IPS DF 6.9 (cell line): ENCODE data around the gene LIN54.

Experiments used
- DNase-seq: peaks from one replicate; pipeline ENCODE4 v3.0.0-alpha.2; 2013; ENCODE audit warnings: low read depth, low spot score
- H3K27ac ChIP-seq: one replicate; pipeline ENCODE4 v1.5.1; 2013; ENCODE audit warnings: low read length, control low read depth
- H3K27me3 ChIP-seq: 2 replicates; pipeline ENCODE4 v1.6.1; 2013; ENCODE audit warnings: mild to moderate bottlenecking, low read length; ENCODE audit not compliant: control insufficient read depth, insufficient read depth
- H3K36me3 ChIP-seq: 2 replicates; pipeline ENCODE4 v1.6.1; 2013; ENCODE audit warnings: low read length; ENCODE audit not compliant: control insufficient read depth, insufficient read depth
- H3K4me1 ChIP-seq: 2 replicates; pipeline ENCODE4 v1.6.1; 2013; ENCODE audit warnings: low read length; ENCODE audit not compliant: control insufficient read depth, insufficient read depth
- H3K4me3 ChIP-seq: 2 replicates; pipeline ENCODE4 v1.5.1; 2013; ENCODE audit warnings: mild to moderate bottlenecking, low read length
- H3K9me3 ChIP-seq: 2 replicates; pipeline ENCODE4 v1.6.1; 2013; ENCODE audit warnings: low read length, inconsistent platforms; ENCODE audit not compliant: control insufficient read depth, insufficient read depth
- WGBS: extraction: QIAGEN DNeasy Blood & Tissue Kit; methylation state at CpG from one replicate; pipeline ENCODE4 v1.1.7; 2013; ENCODE audit warnings: mixed read lengths, missing lambda C conversion rate; ENCODE audit not compliant: insufficient read length, insufficient coverage; 5-methylcytosine and 5-hydroxymethylcytosine counted together

The LIN54 gene

GRCh38 chr4:82906469-82906868, 104.2 kb downstream of the LIN54 start:
- Histone ChIP-seq H3K36me3 (no peaks in the 10 kb centered on the region; the same call in 1 of the 2 replicates), H3K4me1 (no peaks in the 10 kb centered on the region), H3K27me3 (no peaks in the 10 kb centered on the region), H3K9me3 (no peaks in the 10 kb centered on the region), H3K27ac (no peak overlapping the region), H3K4me3 (no peak overlapping the region)
- no peak for DNase-seq
- WGBS = no CpG with 5 or more reads among the region's 3 CpGs

- Histone ChIP-seq H3K4me3 (no peak overlapping the region), H3K36me3 (no peaks in the 10 kb centered on the region; the same call in 1 of the 2 replicates), H3K4me1 (no peaks in the 10 kb centered on the region), H3K27me3 (no peaks in the 10 kb centered on the region), H3K9me3 (no peaks in the 10 kb centered on the region), H3K27ac (no peak overlapping the region)
- DNase-seq = no peak
- no CpG with 5 or more reads among the region's 2 CpGs for WGBS
Observed at GRCh38 chr4:82905205-82905604, 105.4 kb downstream of the LIN54 start.

GRCh38 chr4:82903737-82904136, 106.9 kb downstream of the LIN54 start:
- no peak overlapping the region for H3K27ac ChIP-seq
- no CpG with 5 or more reads among the region's 5 CpGs for WGBS
- no peaks in the 10 kb centered on the region; the same call in 1 of the 2 replicates for H3K36me3 ChIP-seq

GRCh38 chr4:82901183-82901718, 109.4 kb downstream of the LIN54 start:
- no peaks in the 10 kb centered on the region for H3K4me1 ChIP-seq
- H3K4me3 ChIP-seq = peak overlapping the region; percentile 87
- no peaks in the 10 kb centered on the region; the same call in 1 of the 2 replicates for H3K36me3 ChIP-seq
- no peak overlapping the region for H3K27ac ChIP-seq
- H3K9me3 ChIP-seq = no peaks in the 10 kb centered on the region
- H3K27me3 ChIP-seq = no peaks in the 10 kb centered on the region
- no peak for DNase-seq
- no CpG with 5 or more reads among the region's 8 CpGs for WGBS

More at GRCh38 chr4:82903737-82904136, 106.9 kb downstream of the LIN54 start:
- H3K4me3 ChIP-seq = no peak overlapping the region
- no peaks in the 10 kb centered on the region for H3K9me3 ChIP-seq
- H3K4me1 ChIP-seq = no peaks in the 10 kb centered on the region
- no peak for DNase-seq
- no peaks in the 10 kb centered on the region for H3K27me3 ChIP-seq

- Histone ChIP-seq H3K4me3 (peak within 1 kb of the TSS; percentile 87), H3K4me1 (no peaks in the 10 kb centered on the region), H3K9me3 (no peaks in the 10 kb centered on the region), H3K27me3 (no peaks in the 10 kb centered on the region), H3K36me3 (no peaks in the 10 kb centered on the region; the same call in 1 of the 2 replicates), H3K27ac (no peak within 1 kb of the TSS)
- WGBS = no CpG with 5 or more reads among the region's 67 CpGs
- peak; percentile 89 for DNase-seq
Observed at GRCh38 chr4:82900411-82901182, 110.0 kb downstream of the LIN54 start, which contains the start of gene THAP9. THAP9 (plus strand) TSS chr4:82900735; CDS start chr4:82900803, 68 bp downstream.

- peak overlapping the region; percentile 87 for H3K4me3 ChIP-seq
- H3K36me3 ChIP-seq = no peaks in the 10 kb centered on the region; the same call in 1 of the 2 replicates
- DNase-seq = no peak
- no peaks in the 10 kb centered on the region for H3K27me3 ChIP-seq
- no peaks in the 10 kb centered on the region for H3K4me1 ChIP-seq
- no CpG with 5 or more reads among the region's 14 CpGs for WGBS
- H3K27ac ChIP-seq = no peak overlapping the region
- no peaks in the 10 kb centered on the region for H3K9me3 ChIP-seq
Observed at GRCh38 chr4:82900066-82900410, 110.6 kb downstream of the LIN54 start.

- Histone ChIP-seq H3K4me3 (peak overlapping the region; percentile 87; the same call in 1 of the 2 replicates), H3K27me3 (no peaks in the 10 kb centered on the region), H3K4me1 (no peaks in the 10 kb centered on the region), H3K9me3 (no peaks in the 10 kb centered on the region), H3K36me3 (no peaks in the 10 kb centered on the region; the same call in 1 of the 2 replicates), H3K27ac (no peak overlapping the region)
- no peak for DNase-seq
- no CpG with 5 or more reads among the region's 4 CpGs for WGBS
Observed at GRCh38 chr4:82899374-82900065, 111.1 kb downstream of the LIN54 start.

GRCh38 chr4:82898322-82899243, 112.0 kb downstream of the LIN54 start:
- Histone ChIP-seq H3K4me1 (no peaks in the 10 kb centered on the region), H3K4me3 (peak overlapping the region; percentile 87; the same call in 1 of the 2 replicates), H3K36me3 (peaks cover 7% of the 10 kb centered on the region; the same call in 1 of the 2 replicates), H3K27ac (no peak overlapping the region), H3K27me3 (no peaks in the 10 kb centered on the region), H3K9me3 (no peaks in the 10 kb centered on the region)
- DNase-seq = no peak
- no CpG with 5 or more reads among the region's 7 CpGs for WGBS

GRCh38 chr4:82896755-82897154, 113.9 kb downstream of the LIN54 start:
- peaks cover 7% of the 10 kb centered on the region; the same call in 1 of the 2 replicates for H3K36me3 ChIP-seq
- no peaks in the 10 kb centered on the region for H3K4me1 ChIP-seq
- H3K9me3 ChIP-seq = no peaks in the 10 kb centered on the region
- H3K4me3 ChIP-seq = no peak overlapping the region
- H3K27me3 ChIP-seq = no peaks in the 10 kb centered on the region
- WGBS = no CpG with 5 or more reads among the region's 1 CpG
- no peak overlapping the region for H3K27ac ChIP-seq
- DNase-seq = no peak
